Endodermal cell (in vitro differentiated cells): ENCODE data around the gene PRRX2. TPM values are rescaled to one million over a fixed set of nuclear protein-coding genes. Genes with fewer than 3 reads are reported as not detected.
A peak's percentile ranks its signal among the peaks of the same experiment; 100 is the strongest.

Source experiments
- DNase-seq: peaks from one replicate; pipeline ENCODE4 v3.0.0-alpha.2; 2017
- H3K27ac ChIP-seq: 2 replicates; pipeline ENCODE4 v1.5.1; 2013; ENCODE audit warnings: mild to moderate bottlenecking, low read depth, low read length, moderate library complexity
- H3K27me3 ChIP-seq: 2 replicates; pipeline ENCODE4 v1.6.1; 2013; ENCODE audit warnings: mild to moderate bottlenecking, low read length, moderate library complexity; ENCODE audit not compliant: insufficient read depth, control insufficient read depth, poor library complexity, severe bottlenecking
- H3K36me3 ChIP-seq: 2 replicates; pipeline ENCODE4 v1.7.0; 2013; ENCODE audit warnings: mild to moderate bottlenecking, low read length, moderate library complexity; ENCODE audit not compliant: control insufficient read depth, insufficient read depth
- H3K4me1 ChIP-seq: one replicate; pipeline ENCODE4 v1.7.0; 2013; ENCODE audit warnings: low read length; ENCODE audit not compliant: control insufficient read depth, insufficient read depth
- H3K4me3 ChIP-seq: 2 replicates; pipeline ENCODE4 v1.5.1; 2013; ENCODE audit warnings: mild to moderate bottlenecking, low read length, moderate library complexity
- H3K9ac ChIP-seq: 2 replicates; pipeline ENCODE4 v1.6.1; 2013; ENCODE audit warnings: mild to moderate bottlenecking, low read length, moderate library complexity; ENCODE audit not compliant: poor library complexity, severe bottlenecking; ENCODE audit errors: extremely low read depth
- H3K9me3 ChIP-seq: 2 replicates; pipeline ENCODE4 v1.6.1; 2013; ENCODE audit warnings: mild to moderate bottlenecking, low read length, moderate library complexity; ENCODE audit not compliant: control insufficient read depth
- H3K27ac Mint-ChIP-seq: 2 replicates; pipeline ENCODE4 v1.8.0; 2020; ENCODE audit warnings: mixed read lengths
- H3K27me3 Mint-ChIP-seq: 2 replicates; pipeline ENCODE4 v1.8.0; 2021; ENCODE audit warnings: mild to moderate bottlenecking, mixed read lengths; ENCODE audit not compliant: insufficient read depth
- H3K36me3 Mint-ChIP-seq: 2 replicates; pipeline ENCODE4 v1.8.0; 2020; ENCODE audit warnings: low read depth, mixed read lengths
- H3K4me1 Mint-ChIP-seq: 2 replicates; pipeline ENCODE4 v1.8.0; 2020; ENCODE audit warnings: mixed read lengths
- H3K4me3 Mint-ChIP-seq: 2 replicates; pipeline ENCODE4 v1.8.0; 2020; ENCODE audit warnings: mild to moderate bottlenecking, moderate library complexity, mixed read lengths
- H3K9me3 Mint-ChIP-seq: 2 replicates; pipeline ENCODE4 v1.8.0; 2020; ENCODE audit warnings: mild to moderate bottlenecking, mixed read lengths
- WGBS, 2 experiments: methylation state at CpG; one replicate each; pipeline versions ENCODE4 v1.1.5 to v1.1.7; 2013; ENCODE audit warnings: missing lambda C conversion rate in 2 of 2, mixed read lengths in 1 of 2; ENCODE audit not compliant: insufficient coverage in 1 of 2, insufficient read length in 1 of 2; 5-methylcytosine and 5-hydroxymethylcytosine counted together
- total RNA-seq, 2 donors: library from RNA; stranded (reverse); fragmentation: NEBNext Ultra II Directional in 1 of 2; extraction: Animal tissue kit (Norgen Biotek cat#: 25700) in 1 of 2; gene quantifications; 2 replicates in 1 of 2; 3 replicates in 1 of 2; pipeline ENCODE4 v1.2.1, GENCODE V29; 2021
- TF ChIP-seq, protein P1 (sequence below): fragments of 200-600 bp; sonication (generic); conservative IDR thresholded peaks from 2 replicates; pipeline ENCODE4 v1.5.0; 2021; ENCODE audit warnings: antibody characterized with exemption, mild to moderate bottlenecking

The PRRX2 gene
- total RNA-seq, 2 donors from 2014 or later: 1.0 to 3.8 TPM

GRCh38 chr9:129694243-129694646, 28.8 kb downstream of the PRRX2 start:
- Histone ChIP-seq H3K4me3 (no peak overlapping the region), H3K9me3 (no peaks in the 10 kb centered on the region), H3K36me3 (no peaks in the 10 kb centered on the region), H3K27ac (no peak overlapping the region), H3K27me3 (peaks cover 24% of the 10 kb centered on the region), H3K4me1 (no peaks in the 10 kb centered on the region), H3K9ac (no peak overlapping the region)
- H3K4me1 Mint-ChIP-seq: no peaks in the 10 kb centered on the region
- H3K9me3 Mint-ChIP-seq: no peaks in the 10 kb centered on the region
- no peak overlapping the region for H3K4me3 Mint-ChIP-seq
- DNase-seq: peak; percentile 31
- 85 to 92% methylated on average over 9 to 11 of the region's 11 CpGs for WGBS, 2 experiments
- H3K27ac Mint-ChIP-seq: no peak overlapping the region
- TF ChIP-seq, protein P1, sequence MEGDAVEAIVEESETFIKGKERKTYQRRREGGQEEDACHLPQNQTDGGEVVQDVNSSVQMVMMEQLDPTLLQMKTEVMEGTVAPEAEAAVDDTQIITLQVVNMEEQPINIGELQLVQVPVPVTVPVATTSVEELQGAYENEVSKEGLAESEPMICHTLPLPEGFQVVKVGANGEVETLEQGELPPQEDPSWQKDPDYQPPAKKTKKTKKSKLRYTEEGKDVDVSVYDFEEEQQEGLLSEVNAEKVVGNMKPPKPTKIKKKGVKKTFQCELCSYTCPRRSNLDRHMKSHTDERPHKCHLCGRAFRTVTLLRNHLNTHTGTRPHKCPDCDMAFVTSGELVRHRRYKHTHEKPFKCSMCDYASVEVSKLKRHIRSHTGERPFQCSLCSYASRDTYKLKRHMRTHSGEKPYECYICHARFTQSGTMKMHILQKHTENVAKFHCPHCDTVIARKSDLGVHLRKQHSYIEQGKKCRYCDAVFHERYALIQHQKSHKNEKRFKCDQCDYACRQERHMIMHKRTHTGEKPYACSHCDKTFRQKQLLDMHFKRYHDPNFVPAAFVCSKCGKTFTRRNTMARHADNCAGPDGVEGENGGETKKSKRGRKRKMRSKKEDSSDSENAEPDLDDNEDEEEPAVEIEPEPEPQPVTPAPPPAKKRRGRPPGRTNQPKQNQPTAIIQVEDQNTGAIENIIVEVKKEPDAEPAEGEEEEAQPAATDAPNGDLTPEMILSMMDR: no peak
- no peaks in the 10 kb centered on the region for H3K36me3 Mint-ChIP-seq
- H3K27me3 Mint-ChIP-seq: peaks cover 25% of the 10 kb centered on the region

DNA sequence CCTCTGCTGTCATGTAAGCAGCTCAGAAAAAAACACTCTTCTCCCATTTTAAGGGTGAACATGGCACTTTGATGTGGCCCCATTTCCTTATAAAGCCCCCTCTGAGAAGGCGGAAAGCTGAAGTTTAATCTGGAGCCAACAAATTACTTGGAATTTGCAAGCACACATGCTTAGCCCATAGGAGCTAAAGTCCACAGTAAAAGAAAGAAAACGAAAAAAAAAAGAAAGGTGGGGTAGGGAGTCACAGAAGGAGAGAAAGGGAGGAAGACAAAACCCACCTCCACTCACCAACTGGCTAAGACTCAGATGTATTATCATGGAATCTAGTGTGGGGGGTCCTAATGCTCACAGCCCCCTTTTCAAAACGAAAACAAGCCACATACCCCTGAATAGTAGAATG, 30.4 kb downstream of the PRRX2 start:
- Histone ChIP-seq H3K9ac (no peak overlapping the region), H3K36me3 (no peaks in the 10 kb centered on the region), H3K27ac (no peak overlapping the region), H3K27me3 (peaks cover 24% of the 10 kb centered on the region), H3K9me3 (no peaks in the 10 kb centered on the region), H3K4me3 (no peak overlapping the region), H3K4me1 (no peaks in the 10 kb centered on the region)
- no peak overlapping the region for H3K4me3 Mint-ChIP-seq
- WGBS, 2 experiments: 67 to 100% methylated on average over 2 of the region's 3 CpGs
- no peaks in the 10 kb centered on the region for H3K36me3 Mint-ChIP-seq
- H3K4me1 Mint-ChIP-seq: no peaks in the 10 kb centered on the region
- H3K9me3 Mint-ChIP-seq: no peaks in the 10 kb centered on the region
- H3K27me3 Mint-ChIP-seq: peaks cover 25% of the 10 kb centered on the region
- TF ChIP-seq, protein P1: no peak
- H3K27ac Mint-ChIP-seq: no peak overlapping the region
- DNase-seq: no peak

DNA sequence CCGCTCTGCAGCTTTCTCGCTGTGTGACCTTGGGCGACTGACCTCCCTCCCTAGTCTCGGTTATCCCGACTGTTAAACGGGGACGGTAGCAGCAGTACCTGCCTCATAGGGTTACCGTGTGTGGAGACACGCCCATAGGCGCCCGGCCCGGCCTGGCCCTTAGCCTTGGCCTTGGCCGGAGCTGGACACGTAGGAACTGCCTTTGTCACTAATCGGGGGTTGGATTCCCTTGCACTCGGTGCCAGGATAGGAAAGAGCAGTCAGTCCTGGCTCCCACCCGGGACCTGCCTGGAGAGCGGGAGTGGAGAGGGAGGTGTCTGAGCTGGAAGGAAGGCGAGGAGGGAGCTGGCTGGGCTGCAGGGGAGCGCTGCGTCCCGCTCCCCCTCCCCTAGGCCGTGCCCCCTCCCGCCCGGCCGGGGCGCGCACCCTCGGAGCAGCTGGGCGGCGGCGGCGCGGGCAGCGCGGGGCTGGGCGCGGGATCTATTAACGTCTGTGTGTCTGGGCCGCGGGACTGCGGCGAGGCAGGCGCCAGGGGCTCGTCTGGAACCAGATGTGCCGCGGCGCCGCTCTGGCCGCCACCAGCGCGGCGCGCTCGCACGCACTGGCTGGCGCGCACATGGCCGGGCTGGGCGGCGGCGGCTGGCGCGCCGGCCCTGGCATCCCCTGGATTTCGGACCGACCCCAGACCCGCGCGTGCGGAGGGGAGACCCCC, 31.7 kb downstream of the PRRX2 start:
- no peaks in the 10 kb centered on the region for H3K36me3 ChIP-seq
- peak overlapping the region; percentile 56 for H3K4me3 ChIP-seq
- WGBS, 2 experiments: 10 to 14% methylated on average over 14 to 71 of the region's 71 CpGs
- H3K27me3 ChIP-seq: peaks cover 24% of the 10 kb centered on the region
- Mint-ChIP-seq H3K9me3 (no peaks in the 10 kb centered on the region), H3K27me3 (peaks cover 25% of the 10 kb centered on the region), H3K4me3 (peak overlapping the region; percentile 71), H3K27ac (peak overlapping the region; percentile 86), H3K36me3 (no peaks in the 10 kb centered on the region), H3K4me1 (no peaks in the 10 kb centered on the region)
- H3K9ac ChIP-seq: no peak overlapping the region
- TF ChIP-seq, protein P1: no peak
- peak; percentile 79 for DNase-seq
- no peaks in the 10 kb centered on the region for H3K4me1 ChIP-seq
- H3K9me3 ChIP-seq: no peaks in the 10 kb centered on the region
- no peak overlapping the region for H3K27ac ChIP-seq
